AG09309 (cell line): Measurements from ENCODE around the gene DOCK2.

ENCODE experiments used
- DNase-seq: peaks from one replicate; pipeline ENCODE4 v3.0.0-alpha.2; 2010; ENCODE audit warnings: low read depth
- H3K4me3 ChIP-seq: 2 replicates; pipeline ENCODE4 v1.5.1; 2011; ENCODE audit warnings: mild to moderate bottlenecking, low read depth, low read length, moderate library complexity; ENCODE audit not compliant: control insufficient read depth
- CTCF ChIP-seq: IDR thresholded peaks from 2 replicates; pipeline ENCODE4 v1.5.1; 2011; ENCODE audit warnings: mild to moderate bottlenecking, low read depth, low read length, inconsistent platforms; ENCODE audit not compliant: insufficient read depth, control insufficient read depth; ENCODE audit errors: missing control alignments

The DOCK2 gene

GRCh38 chr5:169637085-169637548 lies at the start of gene DOCK2:
TSS of gene DOCK2 (plus strand) at chr5:169637275. CDS start at chr5:169637327, 52 bp downstream.
- DNase-seq, result no peak
- peak within 1 kb of the TSS; percentile 11 for H3K4me3 ChIP-seq
- TF ChIP-seq CTCF, result no peak

DNA sequence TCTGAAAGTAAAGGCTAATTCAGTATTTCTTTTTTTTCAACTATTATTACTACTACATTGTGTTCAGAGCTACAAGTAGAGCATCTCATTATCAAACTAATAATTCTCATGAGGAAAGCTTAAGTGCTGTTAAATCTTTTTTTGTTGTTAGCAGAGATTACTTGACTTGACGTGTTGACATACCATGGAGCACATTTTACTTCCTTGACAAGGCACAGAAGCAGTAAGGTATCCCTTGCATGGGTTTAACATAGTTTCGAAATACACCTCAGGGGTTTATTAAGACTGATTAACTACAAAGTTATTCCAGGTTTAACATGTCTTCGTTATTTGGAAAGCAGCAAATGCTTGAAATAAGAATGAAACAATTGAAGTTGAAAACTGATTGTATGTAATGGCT lies 46.5 kb upstream of the DOCK2 start:
- no peak for DNase-seq
- no peak overlapping the region for H3K4me3 ChIP-seq
- TF ChIP-seq CTCF, result no peak

GRCh38 chr5:169591636-169592035 lies 45.4 kb upstream of the DOCK2 start:
- peak; percentile 35 for DNase-seq
- no peak overlapping the region for H3K4me3 ChIP-seq
- TF ChIP-seq CTCF, result no peak

DNA sequence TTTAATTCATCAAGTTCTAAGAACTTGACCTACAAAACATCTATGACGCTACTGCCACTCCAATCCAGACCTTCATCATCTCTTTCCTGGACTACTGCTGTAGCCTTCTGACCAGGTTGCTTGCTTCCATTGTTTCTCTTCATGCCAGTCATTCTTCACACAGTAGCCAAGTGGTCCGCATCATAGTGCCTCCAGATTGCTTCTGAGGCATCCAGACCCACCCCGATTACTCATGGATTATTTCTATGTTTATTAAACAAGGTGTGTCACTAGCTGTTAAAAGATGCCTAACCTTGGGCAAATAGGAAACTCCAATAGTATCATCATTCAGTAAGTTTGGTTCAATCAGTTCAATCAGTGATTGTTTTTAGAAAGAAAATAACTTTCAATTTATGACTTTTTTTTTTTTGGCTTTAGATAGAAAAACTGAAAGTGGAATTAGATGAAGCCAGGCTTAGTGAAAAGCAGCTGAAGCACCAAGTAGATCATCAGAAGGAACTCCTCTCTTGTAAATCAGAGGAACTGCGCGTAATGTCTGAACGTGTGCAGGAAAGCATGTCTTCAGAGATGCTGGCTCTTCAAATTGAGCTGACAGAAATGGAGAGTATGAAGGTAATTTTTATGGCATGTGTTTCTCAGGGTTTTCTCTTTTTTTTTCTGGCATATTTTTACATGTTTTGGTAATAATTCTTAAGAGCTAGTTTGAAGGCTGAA lies 44.0 kb upstream of the DOCK2 start:
- no peak for TF ChIP-seq CTCF
- H3K4me3 ChIP-seq, result no peak overlapping the region
- no peak for DNase-seq

GRCh38 chr5:169595172-169595820 lies 41.8 kb upstream of the DOCK2 start:
- no peak for DNase-seq
- no peak for TF ChIP-seq CTCF
- H3K4me3 ChIP-seq, result no peak overlapping the region

DNA sequence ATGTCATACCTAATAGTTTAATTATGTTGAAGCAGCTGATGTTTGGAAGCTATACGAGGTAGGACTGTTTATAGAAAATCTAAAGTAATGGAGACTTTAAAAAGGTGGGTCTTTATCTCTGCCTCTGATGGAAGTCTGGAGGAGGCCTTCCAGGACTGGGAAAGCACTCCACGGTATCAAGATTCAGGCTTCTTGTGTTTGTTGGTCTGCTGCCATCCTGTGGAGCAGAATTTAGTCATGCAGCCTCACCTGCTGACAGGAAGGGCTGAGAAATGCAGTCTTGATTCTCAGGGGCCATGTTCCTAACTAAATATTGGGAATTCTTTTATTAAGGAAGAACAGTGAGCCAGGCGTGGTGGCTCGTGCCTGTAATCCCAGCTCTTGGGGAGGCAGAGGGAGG lies 37.6 kb upstream of the DOCK2 start:
- DNase-seq, result no peak
- no peak overlapping the region for H3K4me3 ChIP-seq
- no peak for TF ChIP-seq CTCF
